HEK293T (cell line): ENCODE data around the gene RNU5D-1.

Source experiments
- BHLHE40 ChIP-seq: fragments of 450-650 bp; IDR thresholded peaks from 2 replicates; pipeline ENCODE4 v1.6.1; 2016; ENCODE audit warnings: mild to moderate bottlenecking, moderate library complexity, borderline replicate concordance
- ELF4 ChIP-seq: fragments of 450-650 bp; IDR thresholded peaks from 2 replicates; pipeline ENCODE4 v1.6.1; 2017; ENCODE audit warnings: antibody characterized with exemption
- FOXA1 ChIP-seq: fragments of 450-650 bp; IDR thresholded peaks from 2 replicates; pipeline ENCODE4 v1.6.1; 2016; ENCODE audit warnings: mild to moderate bottlenecking
- FOXM1 ChIP-seq: fragments of 450-650 bp; IDR thresholded peaks from 2 replicates; pipeline ENCODE4 v1.6.1; 2017; ENCODE audit warnings: mild to moderate bottlenecking, borderline replicate concordance
- NFRKB ChIP-seq: fragments of 450-650 bp; IDR thresholded peaks from 2 replicates; pipeline ENCODE4 v1.6.1; 2016; ENCODE audit warnings: mild to moderate bottlenecking, moderate library complexity
- SP1 ChIP-seq: fragments of 450-650 bp; IDR thresholded peaks from 2 replicates; pipeline ENCODE4 v1.6.1; 2017

GRCh38 chr1:44777969-44778635, 47.1 kb upstream of the RNU5D-1 start:
- TF ChIP-seq FOXM1, result no peak
- no peak for TF ChIP-seq ELF4
- no peak for TF ChIP-seq NFRKB
- no peak for TF ChIP-seq FOXA1
- TF ChIP-seq SP1, result no peak
- TF ChIP-seq BHLHE40, result no peak
